Vagina (tissue), 2 donors: ENCODE results near the gene GNS. TPM values are rescaled to one million over a fixed set of nuclear protein-coding genes. Genes with fewer than 3 reads are reported as not detected.

Experiments used
- DNase-seq, 2 donors: peaks; one replicate each; pipeline ENCODE4 v3.0.0-alpha.2; 2017; ENCODE audit errors: extremely low spot score in 2 of 2
- H3K27ac ChIP-seq: fragments of 200-600 bp; sonication (generic); one replicate; pipeline ENCODE4 v1.5.1; 2019
- H3K27me3 ChIP-seq: fragments of 200-600 bp; sonication (generic); one replicate; pipeline ENCODE4 v1.5.1; 2019
- H3K36me3 ChIP-seq, 2 donors: fragments of 200-600 bp; sonication (generic); one replicate each; pipeline ENCODE4 v1.5.1; 2017 to 2019
- H3K4me1 ChIP-seq: fragments of 200-600 bp; sonication (generic); one replicate; pipeline ENCODE4 v1.5.1; 2019
- H3K4me3 ChIP-seq, 2 donors: fragments of 200-600 bp; sonication (generic); 1 replicate in 1 of 2; 2 replicates in 1 of 2; pipeline ENCODE4 v1.5.1; 2016 to 2019
- H3K9me3 ChIP-seq: fragments of 200-600 bp; sonication (generic); one replicate; pipeline ENCODE4 v1.5.1; 2019
- POLR2A ChIP-seq, 2 donors: fragments of 450-650 bp; IDR thresholded peaks; one replicate each; pipeline ENCODE4 v1.6.1; 2017; ENCODE audit warnings: antibody characterized with exemption in 2 of 2, mild to moderate bottlenecking in 2 of 2, moderate library complexity in 2 of 2
- POLR2AphosphoS5 ChIP-seq, 2 donors: sonication (generic); formaldehyde crosslinking; IDR thresholded peaks; one replicate each; pipeline ENCODE4 v1.9.0; 2017; ENCODE audit warnings: antibody characterized with exemption in 2 of 2, mild to moderate bottlenecking in 2 of 2, low read depth in 1 of 2; ENCODE audit not compliant: insufficient read depth in 1 of 2
- intact Hi-C: fragments of 100-400 bp; cut with DNase I; formaldehyde crosslinking; loops from one replicate; pipeline ENCODE4 v1.15.1; 2023
- total RNA-seq: library from RNA; depleted of rRNA; stranded (reverse); fragments of >200 nt; gene quantifications from one replicate; pipeline ENCODE4 v1.2.3, GENCODE V29; 2016
- TF ChIP-seq, protein P1 (sequence below), 3 experiments: fragments of 450-650 bp in 2 of 3; fragments of 200-600 bp in 1 of 3; sonication (generic) in 1 of 3; IDR thresholded peaks; one replicate each; pipeline ENCODE4 v1.5.1; 2017 to 2019; ENCODE audit warnings: antibody characterized with exemption in 3 of 3, mild to moderate bottlenecking in 2 of 3, moderate library complexity in 2 of 3

The GNS gene
- total RNA-seq, 1 donor from 2014 or later, result 51.1 TPM

DNA sequence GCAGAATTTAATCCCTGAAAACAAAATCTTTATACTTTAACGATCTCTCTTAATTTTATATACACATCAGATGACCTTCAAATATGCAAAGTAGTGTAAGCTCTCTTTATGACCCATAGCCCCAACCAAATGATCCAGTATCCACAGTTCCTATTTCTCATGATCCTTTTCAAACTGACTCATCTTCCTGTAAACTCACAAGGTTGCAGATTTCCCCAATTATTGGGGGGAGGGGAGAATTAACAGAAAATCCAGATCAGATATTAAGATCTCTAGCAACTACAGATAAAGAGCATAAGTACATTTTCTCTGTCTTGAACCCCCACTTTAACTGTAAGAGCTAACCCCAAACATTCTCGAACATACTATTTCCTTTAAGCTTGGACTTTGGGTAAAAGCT lies 12.5 kb downstream of the GNS start:
- no peak for DNase-seq
- Histone ChIP-seq H3K27ac (no peak overlapping the region), H3K4me3 (no peak overlapping the region), H3K9me3 (no peaks in the 10 kb centered on the region), H3K4me1 (no peaks in the 10 kb centered on the region), H3K36me3 (peaks cover 0 to 61% of the 10 kb centered on the region in 2 donors), H3K27me3 (no peaks in the 10 kb centered on the region)
- intact Hi-C loops, result no loop called here
- no peak for TF ChIP-seq POLR2A (IDR thresholded peaks at IDR 0.05)
- TF ChIP-seq, protein P1, sequence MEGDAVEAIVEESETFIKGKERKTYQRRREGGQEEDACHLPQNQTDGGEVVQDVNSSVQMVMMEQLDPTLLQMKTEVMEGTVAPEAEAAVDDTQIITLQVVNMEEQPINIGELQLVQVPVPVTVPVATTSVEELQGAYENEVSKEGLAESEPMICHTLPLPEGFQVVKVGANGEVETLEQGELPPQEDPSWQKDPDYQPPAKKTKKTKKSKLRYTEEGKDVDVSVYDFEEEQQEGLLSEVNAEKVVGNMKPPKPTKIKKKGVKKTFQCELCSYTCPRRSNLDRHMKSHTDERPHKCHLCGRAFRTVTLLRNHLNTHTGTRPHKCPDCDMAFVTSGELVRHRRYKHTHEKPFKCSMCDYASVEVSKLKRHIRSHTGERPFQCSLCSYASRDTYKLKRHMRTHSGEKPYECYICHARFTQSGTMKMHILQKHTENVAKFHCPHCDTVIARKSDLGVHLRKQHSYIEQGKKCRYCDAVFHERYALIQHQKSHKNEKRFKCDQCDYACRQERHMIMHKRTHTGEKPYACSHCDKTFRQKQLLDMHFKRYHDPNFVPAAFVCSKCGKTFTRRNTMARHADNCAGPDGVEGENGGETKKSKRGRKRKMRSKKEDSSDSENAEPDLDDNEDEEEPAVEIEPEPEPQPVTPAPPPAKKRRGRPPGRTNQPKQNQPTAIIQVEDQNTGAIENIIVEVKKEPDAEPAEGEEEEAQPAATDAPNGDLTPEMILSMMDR (IDR thresholded peaks at IDR 0.05), result no peak
- TF ChIP-seq POLR2AphosphoS5 (IDR thresholded peaks at IDR 0.05; ENCODE audit: insufficient read depth in 1 of 2, low read depth in 1 of 2), result no peak

DNA sequence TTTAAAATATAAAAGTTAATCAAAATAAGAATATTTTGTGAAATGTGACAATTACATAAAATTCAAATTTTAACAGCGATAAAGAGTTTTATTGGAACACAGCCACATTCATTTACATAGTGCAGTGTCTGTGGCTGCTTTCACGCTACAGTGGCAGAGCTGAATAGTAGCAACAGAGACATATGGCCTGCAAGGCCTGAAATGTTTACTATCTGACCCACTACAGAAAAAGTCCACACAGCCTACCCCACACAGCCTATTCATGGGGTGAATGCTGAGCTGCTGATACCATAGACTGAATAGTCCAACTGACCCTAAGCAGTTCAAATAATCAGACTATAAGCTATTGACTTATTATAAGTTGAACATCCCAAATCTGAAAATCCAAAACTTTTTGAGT lies 13.2 kb downstream of the GNS start:
- TF ChIP-seq POLR2AphosphoS5 (IDR thresholded peaks at IDR 0.05; ENCODE audit: insufficient read depth in 1 of 2, low read depth in 1 of 2) (no peak), POLR2A (IDR thresholded peaks at IDR 0.05) (no peak)
- TF ChIP-seq, protein P1 (IDR thresholded peaks at IDR 0.05), result no peak
- Histone ChIP-seq H3K4me1 (no peaks in the 10 kb centered on the region), H3K4me3 (no peak overlapping the region), H3K9me3 (no peaks in the 10 kb centered on the region), H3K36me3 (peaks cover 0 to 59% of the 10 kb centered on the region in 2 donors), H3K27ac (no peak overlapping the region), H3K27me3 (no peaks in the 10 kb centered on the region)
- intact Hi-C loops, result no loop called here
- DNase-seq, result no peak

DNA sequence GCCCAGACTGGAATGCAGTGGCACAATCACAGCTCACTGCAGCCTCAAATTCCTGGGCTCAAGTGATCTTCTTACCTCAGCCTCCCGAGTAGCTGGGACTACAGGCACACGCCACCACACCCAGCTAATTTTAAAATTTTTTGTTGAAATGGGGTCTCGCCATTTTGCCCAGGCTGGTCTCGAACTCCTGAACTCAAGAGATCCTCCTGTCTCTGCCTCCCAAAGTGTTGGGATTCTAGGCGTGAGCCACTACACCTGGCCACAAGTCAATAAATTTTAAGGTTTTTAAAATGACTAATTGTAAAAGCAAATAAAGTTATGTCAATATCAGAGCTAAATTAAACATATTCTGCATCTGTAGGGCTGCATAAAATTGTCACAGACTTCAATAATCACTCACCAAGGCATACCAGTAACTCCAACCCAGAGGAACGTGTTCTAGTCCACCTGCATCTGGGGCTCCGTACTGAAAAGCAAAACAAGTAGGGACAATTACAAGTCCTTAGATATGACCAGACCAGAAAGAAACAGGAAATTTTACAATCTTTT lies 13.9 kb downstream of the GNS start:
- H3K36me3 ChIP-seq, result peaks cover 0 to 58% of the 10 kb centered on the region in 2 donors
- TF ChIP-seq POLR2A (IDR thresholded peaks at IDR 0.05) (no peak), POLR2AphosphoS5 (IDR thresholded peaks at IDR 0.05; ENCODE audit: insufficient read depth in 1 of 2, low read depth in 1 of 2) (no peak)
- TF ChIP-seq, protein P1 (IDR thresholded peaks at IDR 0.05), result no peak
- H3K4me3 ChIP-seq, result no peak overlapping the region
- no peak for DNase-seq
- H3K27me3 ChIP-seq, result no peaks in the 10 kb centered on the region
- H3K27ac ChIP-seq, result no peak overlapping the region
- no peaks in the 10 kb centered on the region for H3K4me1 ChIP-seq
- intact Hi-C loops, result no loop called here
- no peaks in the 10 kb centered on the region for H3K9me3 ChIP-seq

DNA sequence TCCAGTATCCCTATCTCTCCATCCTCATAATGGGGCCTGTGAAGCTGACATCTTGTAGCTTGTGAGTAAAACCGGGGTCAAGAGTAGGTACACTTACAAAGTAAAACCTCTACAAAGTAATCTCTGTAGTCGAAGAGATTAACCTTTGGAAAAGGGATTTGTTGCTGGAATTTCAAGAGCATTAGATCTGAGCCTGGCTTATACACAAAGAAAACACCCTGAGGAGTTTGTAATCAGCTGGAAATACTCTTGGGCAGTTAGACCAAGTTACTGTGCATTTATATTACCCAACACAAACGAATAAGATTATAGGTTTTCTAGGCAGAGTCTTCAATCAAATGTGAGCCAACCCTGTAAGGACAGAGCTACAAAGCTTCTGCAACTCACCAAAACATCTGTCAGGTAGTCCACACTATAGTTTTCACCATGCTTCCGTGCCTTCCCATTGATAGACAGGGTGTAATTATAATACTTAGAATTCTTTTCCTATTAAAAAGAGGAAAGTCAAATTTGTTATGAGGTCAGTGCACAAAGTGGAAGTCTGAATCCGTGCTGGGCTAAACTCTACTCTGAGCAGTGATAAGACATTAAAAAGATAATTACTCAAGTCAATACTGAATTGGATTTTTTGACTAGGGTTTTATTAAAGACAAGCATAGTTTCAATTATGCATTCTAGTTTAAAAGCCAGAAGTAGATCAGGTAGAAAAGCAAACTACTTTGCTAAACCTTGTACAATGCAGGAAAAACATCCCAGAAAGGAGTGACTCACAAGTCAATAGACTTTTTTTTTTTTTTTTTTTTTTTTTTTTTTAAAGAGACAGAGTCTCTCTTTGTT lies 14.6 kb downstream of the GNS start:
- Histone ChIP-seq H3K4me3 (no peak overlapping the region), H3K4me1 (no peaks in the 10 kb centered on the region), H3K36me3 (peaks cover 0 to 58% of the 10 kb centered on the region in 2 donors), H3K27ac (no peak overlapping the region), H3K27me3 (no peaks in the 10 kb centered on the region), H3K9me3 (no peaks in the 10 kb centered on the region)
- no peak for DNase-seq
- intact Hi-C loops, result no loop called here
- TF ChIP-seq POLR2A (IDR thresholded peaks at IDR 0.05), result no peak
- no peak for TF ChIP-seq POLR2AphosphoS5 (IDR thresholded peaks at IDR 0.05; ENCODE audit: insufficient read depth in 1 of 2, low read depth in 1 of 2)
- TF ChIP-seq, protein P1 (IDR thresholded peaks at IDR 0.05), result no peak

DNA sequence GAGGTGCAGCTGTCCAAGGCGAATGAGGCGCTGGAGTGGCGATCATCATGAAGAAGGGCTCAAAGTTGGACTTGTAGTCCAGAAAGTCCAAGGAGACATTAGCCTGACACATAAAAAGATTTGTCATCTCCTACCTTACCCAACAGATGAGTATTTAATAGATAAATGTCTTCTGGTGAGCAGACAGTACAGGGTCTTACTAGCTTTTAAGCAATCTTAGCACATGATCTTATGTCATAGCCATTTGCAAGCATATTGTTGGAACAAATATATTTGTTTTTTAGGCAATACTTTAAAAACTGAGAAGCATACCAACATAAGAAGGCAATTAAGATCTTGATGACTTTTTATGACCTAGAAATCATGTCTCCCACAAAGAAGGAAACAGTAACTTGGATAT lies 16.0 kb downstream of the GNS start:
- Histone ChIP-seq H3K4me3 (no peak overlapping the region), H3K36me3 (peaks cover 0 to 66% of the 10 kb centered on the region in 2 donors), H3K4me1 (no peaks in the 10 kb centered on the region), H3K9me3 (no peaks in the 10 kb centered on the region), H3K27ac (no peak overlapping the region), H3K27me3 (no peaks in the 10 kb centered on the region)
- DNase-seq, result no peak
- no peak for TF ChIP-seq POLR2A (IDR thresholded peaks at IDR 0.05)
- TF ChIP-seq, protein P1 (IDR thresholded peaks at IDR 0.05), result no peak
- no peak for TF ChIP-seq POLR2AphosphoS5 (IDR thresholded peaks at IDR 0.05; ENCODE audit: insufficient read depth in 1 of 2, low read depth in 1 of 2)
- intact Hi-C loops, result no loop called here
